22Rv1 (cell line): ENCODE measurements around the gene CCDC78.

Source experiments
- CTCF ChIP-seq: fragments of 450-650 bp; IDR thresholded peaks from 2 replicates; pipeline ENCODE4 v1.5.1; 2017; ENCODE audit warnings: mild to moderate bottlenecking
- ZFX ChIP-seq: fragments of 450-650 bp; IDR thresholded peaks from 2 replicates; pipeline ENCODE4 v1.6.1; 2017; ENCODE audit warnings: antibody characterized with exemption, borderline replicate concordance

DNA sequence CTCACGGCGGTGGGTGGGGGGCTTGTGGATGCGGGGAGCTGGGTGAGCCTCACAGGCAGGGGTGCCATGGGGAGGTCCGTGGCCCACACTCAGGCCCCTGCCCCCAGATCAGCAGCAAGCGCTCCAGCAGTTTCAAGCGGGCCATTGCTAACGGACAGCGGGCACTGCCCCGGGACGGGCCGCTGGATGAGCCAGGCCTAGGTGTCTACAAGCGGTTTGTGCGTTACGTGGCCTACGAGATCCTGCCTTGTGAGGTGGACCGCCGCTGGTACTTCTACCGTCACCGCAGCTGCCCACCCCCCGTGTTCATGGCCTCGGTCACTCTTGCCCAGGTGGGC is 49.7 kb downstream of the CCDC78 start:
- TF ChIP-seq CTCF: no peak
- TF ChIP-seq ZFX: no peak
